Stimulated activated CD4-positive, alpha-beta T cell treated with anti-CD3 and anti-CD28 coated beads, Interleukin-4, amount 100 ng/mL, for 48 hours (primary cell): ENCODE data around the gene TFF3.

Source experiments
- DNase-seq, 2 donors: peaks; one replicate each; pipeline ENCODE4 v3.0.0-alpha.2; 2020; ENCODE audit warnings: low read depth in 2 of 2

The TFF3 gene

GRCh38 chr21:42346866-42347600 lies 31.8 kb upstream of the TFF3 start:
- no peak for DNase-seq

- DNase-seq = no peak
Measured at GRCh38 chr21:42346441-42346840, 31.2 kb upstream of the TFF3 start.

- no peak for DNase-seq
Measured at GRCh38 chr21:42344631-42345030, 29.4 kb upstream of the TFF3 start.

- no peak for DNase-seq
Measured at GRCh38 chr21:42343963-42344510, 28.8 kb upstream of the TFF3 start.

- no peak for DNase-seq
Measured at GRCh38 chr21:42343556-42343955, 28.3 kb upstream of the TFF3 start.

GRCh38 chr21:42343101-42343500 lies 27.9 kb upstream of the TFF3 start:
- DNase-seq = no peak

- DNase-seq = no peak
Measured at GRCh38 chr21:42341776-42342542, 26.8 kb upstream of the TFF3 start.

GRCh38 chr21:42340187-42341050 lies 25.2 kb upstream of the TFF3 start:
- DNase-seq = no peak

GRCh38 chr21:42338729-42339715 lies 23.8 kb upstream of the TFF3 start:
- no peak for DNase-seq

- peak; percentile 75 to 80 for DNase-seq
Measured at GRCh38 chr21:42337830-42338728, 22.9 kb upstream of the TFF3 start.

- no peak for DNase-seq
Measured at GRCh38 chr21:42337276-42337675, 22.1 kb upstream of the TFF3 start.

- DNase-seq = no peak
Measured at GRCh38 chr21:42336054-42336453, 20.8 kb upstream of the TFF3 start.

- no peak for DNase-seq
Measured at GRCh38 chr21:42332557-42333317, 17.5 kb upstream of the TFF3 start.

- DNase-seq = no peak
Measured at GRCh38 chr21:42331660-42332059, 16.5 kb upstream of the TFF3 start.

GRCh38 chr21:42330380-42331371 lies 15.5 kb upstream of the TFF3 start:
- DNase-seq = no peak

GRCh38 chr21:42324896-42325295 lies 9.7 kb upstream of the TFF3 start:
- DNase-seq = no peak

- no peak for DNase-seq
Measured at GRCh38 chr21:42321845-42322244, 6.6 kb upstream of the TFF3 start.

GRCh38 chr21:42321231-42321630 lies 6.0 kb upstream of the TFF3 start:
- DNase-seq = no peak
